Liver (tissue), 9 donors: ENCODE data around the gene IRF8. TPM values are rescaled to one million over a fixed set of nuclear protein-coding genes. Genes with fewer than 3 reads are reported as not detected.
A peak's percentile ranks its signal among the peaks of the same experiment; 100 is the strongest.
"Not testable (repeated sequence)": the region's sequence is repeated elsewhere in the genome, so short reads cannot be mapped to it uniquely, and the experiment has no call there.

ENCODE experiments used
- DNase-seq: peaks from one replicate; pipeline ENCODE4 v3.0.0-alpha.2; 2017; ENCODE audit warnings: low spot score
- H3K27ac ChIP-seq, 2 donors: one replicate each; pipeline ENCODE4 v1.7.0; 2013; ENCODE audit warnings: inconsistent platforms in 2 of 2, low read length in 2 of 2, control low read depth in 1 of 2, low read depth in 1 of 2, mild to moderate bottlenecking in 1 of 2
- H3K27me3 ChIP-seq, 4 donors: one replicate each; pipeline versions ENCODE4 v1.6.1 to v1.7.0; 2013; ENCODE audit warnings: low read length in 3 of 4, inconsistent platforms in 1 of 4, mild to moderate bottlenecking in 1 of 4, moderate library complexity in 1 of 4; ENCODE audit not compliant: control insufficient read depth in 4 of 4, insufficient read depth in 4 of 4
- H3K36me3 ChIP-seq, 4 donors: one replicate each; pipeline versions ENCODE4 v1.6.1 to v1.7.0; 2013; ENCODE audit warnings: low read length in 3 of 4, mild to moderate bottlenecking in 3 of 4, low read depth in 1 of 4, moderate library complexity in 1 of 4; ENCODE audit not compliant: control insufficient read depth in 4 of 4, insufficient read depth in 3 of 4
- H3K4me1 ChIP-seq, 4 donors: one replicate each; pipeline versions ENCODE4 v1.6.1 to v1.7.0; 2013; ENCODE audit warnings: low read length in 3 of 4, mild to moderate bottlenecking in 3 of 4, moderate library complexity in 1 of 4; ENCODE audit not compliant: control insufficient read depth in 4 of 4, insufficient read depth in 4 of 4
- H3K4me3 ChIP-seq, 3 donors: one replicate each; pipeline versions ENCODE4 v1.6.1 to v1.7.0; 2013; ENCODE audit warnings: low read length in 3 of 3, control low read depth in 1 of 3, low read depth in 1 of 3, mild to moderate bottlenecking in 1 of 3
- H3K9ac ChIP-seq, 2 donors: one replicate each; pipeline ENCODE4 v1.7.0; 2013; ENCODE audit warnings: low read length in 2 of 2, mild to moderate bottlenecking in 2 of 2, moderate library complexity in 2 of 2, control low read depth in 1 of 2, low read depth in 1 of 2
- H3K9me3 ChIP-seq, 4 donors: one replicate each; pipeline versions ENCODE4 v1.6.1 to v1.7.0; 2013; ENCODE audit warnings: low read length in 3 of 4; ENCODE audit not compliant: control insufficient read depth in 4 of 4
- ATF3 ChIP-seq: IDR thresholded peaks from 2 replicates; pipeline ENCODE4 v1.6.1; 2016; ENCODE audit warnings: antibody characterized with exemption
- FOXA2 ChIP-seq: IDR thresholded peaks from 2 replicates; pipeline ENCODE4 v1.6.1; 2016; ENCODE audit warnings: antibody characterized with exemption
- HNF4G ChIP-seq: IDR thresholded peaks from 2 replicates; pipeline ENCODE4 v1.6.1; 2016; ENCODE audit warnings: antibody characterized with exemption
- NR2F2 ChIP-seq: IDR thresholded peaks from 2 replicates; pipeline ENCODE4 v1.6.1; 2016; ENCODE audit warnings: antibody characterized with exemption
- RXRA ChIP-seq, 2 donors: IDR thresholded peaks; 2 replicates each; pipeline ENCODE4 v1.6.1; 2017 to 2018; ENCODE audit warnings: antibody characterized with exemption in 2 of 2, mild to moderate bottlenecking in 1 of 2
- SP1 ChIP-seq: IDR thresholded peaks from 2 replicates; pipeline ENCODE4 v1.6.1; 2018; ENCODE audit warnings: antibody characterized with exemption, mild to moderate bottlenecking
- TAF1 ChIP-seq: conservative IDR thresholded peaks from 2 replicates; pipeline ENCODE4 v1.6.1; 2016; ENCODE audit warnings: antibody characterized with exemption, mild to moderate bottlenecking
- YY1 ChIP-seq: IDR thresholded peaks from 2 replicates; pipeline ENCODE4 v1.6.1; 2016; ENCODE audit warnings: antibody characterized with exemption, mild to moderate bottlenecking
- WGBS: extraction: QIAGEN DNeasy Blood & Tissue Kit; methylation state at CpG from one replicate; pipeline ENCODE4 v1.1.7; 2013; 5-methylcytosine and 5-hydroxymethylcytosine counted together
- polyA plus RNA-seq, 2 donors: library from polyadenylated mRNA; stranded (reverse) in 1 of 2; unstranded in 1 of 2; fragments of 200-250 nt in 1 of 2; fragments of >200 nt in 1 of 2; fragmentation: Nextera tagmentation in 1 of 2; extraction: Ambion mirVana in 1 of 2; gene quantifications; one replicate each; pipeline versions ENCODE4 v1.2.1 to v1.2.3, GENCODE V29; 2013 to 2015
- total RNA-seq, 2 donors: library from RNA; depleted of rRNA; stranded (reverse); fragments of >200 nt; gene quantifications; one replicate each; pipeline ENCODE4 v1.2.3, GENCODE V29; 2014
- donor health status: healthy.
- donor health status: healthy.
- donor health status: healthy.
- donor health status: healthy.
- donor health status: healthy.

The IRF8 gene
- total and polyA plus RNA-seq, 4 donors: 5.1 to 25.8 (median 12.3) TPM

GRCh38 chr16:85869785-85870558, 29.0 kb upstream of the IRF8 start (continued):
- TF ChIP-seq TAF1 (no peak), SP1 (no peak), YY1 (no peak), RXRA (IDR thresholded peaks at IDR 0.05) (no peak)

GRCh38 chr16:85871756-85872155, 27.2 kb upstream of the IRF8 start:
- H3K4me1 ChIP-seq: no peaks in the 10 kb centered on the region
- no peaks in the 10 kb centered on the region for H3K27me3 ChIP-seq
- no peaks in the 10 kb centered on the region for H3K36me3 ChIP-seq
- no peak overlapping the region for H3K4me3 ChIP-seq
- no peak overlapping the region for H3K9ac ChIP-seq
- no peak for DNase-seq
- no peak for TF ChIP-seq FOXA2
- TF ChIP-seq TAF1: no peak
- H3K27ac ChIP-seq: no peak overlapping the region
- no peaks in the 10 kb centered on the region for H3K9me3 ChIP-seq
- 88% methylated on average over 7 of the region's 7 CpGs for WGBS

GRCh38 chr16:85872734-85873133, 26.2 kb upstream of the IRF8 start:
- Histone ChIP-seq H3K9me3 (no peaks in the 10 kb centered on the region), H3K4me1 (no peaks in the 10 kb centered on the region), H3K27me3 (no peaks in the 10 kb centered on the region), H3K4me3 (no peak overlapping the region), H3K36me3 (no peaks in the 10 kb centered on the region), H3K27ac (no peak overlapping the region), H3K9ac (no peak overlapping the region)
- no peak for TF ChIP-seq NR2F2
- peak in 1 of 2 donors; percentile 3 for TF ChIP-seq RXRA (IDR thresholded peaks at IDR 0.05)
- no peak for TF ChIP-seq FOXA2
- TF ChIP-seq HNF4G: no peak
- no peak for TF ChIP-seq ATF3
- 89% methylated on average over 7 of the region's 7 CpGs for WGBS
- no peak for DNase-seq

GRCh38 chr16:85873153-85873552, 25.8 kb upstream of the IRF8 start:
- Histone ChIP-seq H3K36me3 (no peaks in the 10 kb centered on the region), H3K27ac (no peak overlapping the region), H3K4me1 (peaks cover 0 to 2% (median 0%) of the 10 kb centered on the region in 4 donors), H3K9ac (no peak overlapping the region), H3K9me3 (no peaks in the 10 kb centered on the region), H3K27me3 (no peaks in the 10 kb centered on the region), H3K4me3 (no peak overlapping the region)
- 81% methylated on average over 8 of the region's 8 CpGs for WGBS
- no peak for TF ChIP-seq FOXA2
- DNase-seq: no peak

GRCh38 chr16:85874031-85874430, 24.9 kb upstream of the IRF8 start:
- not testable (repeated sequence) for DNase-seq, H3K36me3 ChIP-seq, H3K27ac ChIP-seq, H3K27me3 ChIP-seq, H3K9ac ChIP-seq, H3K4me3 ChIP-seq, H3K4me1 ChIP-seq, H3K9me3 ChIP-seq
- WGBS: 85% methylated on average over 5 of the region's 5 CpGs
